Occipital lobe (tissue), 2 donors: ENCODE results near the gene ICAM5. TPM values are rescaled to one million over a fixed set of nuclear protein-coding genes. Genes with fewer than 3 reads are reported as not detected.
"Not testable (repeated sequence)": the region's sequence is repeated elsewhere in the genome, so short reads cannot be mapped to it uniquely, and the experiment has no call there.

ENCODE experiments used
- DNase-seq: peaks from one replicate; lab custom pipeline; 2025; lab: John Stamatoyannopoulos, UW
- total RNA-seq: library from RNA; depleted of rRNA; stranded (reverse); fragments of >200 nt; gene quantifications from one replicate; pipeline ENCODE4 v1.2.3, GENCODE V29; 2014

ICAM5 gene, protein sequence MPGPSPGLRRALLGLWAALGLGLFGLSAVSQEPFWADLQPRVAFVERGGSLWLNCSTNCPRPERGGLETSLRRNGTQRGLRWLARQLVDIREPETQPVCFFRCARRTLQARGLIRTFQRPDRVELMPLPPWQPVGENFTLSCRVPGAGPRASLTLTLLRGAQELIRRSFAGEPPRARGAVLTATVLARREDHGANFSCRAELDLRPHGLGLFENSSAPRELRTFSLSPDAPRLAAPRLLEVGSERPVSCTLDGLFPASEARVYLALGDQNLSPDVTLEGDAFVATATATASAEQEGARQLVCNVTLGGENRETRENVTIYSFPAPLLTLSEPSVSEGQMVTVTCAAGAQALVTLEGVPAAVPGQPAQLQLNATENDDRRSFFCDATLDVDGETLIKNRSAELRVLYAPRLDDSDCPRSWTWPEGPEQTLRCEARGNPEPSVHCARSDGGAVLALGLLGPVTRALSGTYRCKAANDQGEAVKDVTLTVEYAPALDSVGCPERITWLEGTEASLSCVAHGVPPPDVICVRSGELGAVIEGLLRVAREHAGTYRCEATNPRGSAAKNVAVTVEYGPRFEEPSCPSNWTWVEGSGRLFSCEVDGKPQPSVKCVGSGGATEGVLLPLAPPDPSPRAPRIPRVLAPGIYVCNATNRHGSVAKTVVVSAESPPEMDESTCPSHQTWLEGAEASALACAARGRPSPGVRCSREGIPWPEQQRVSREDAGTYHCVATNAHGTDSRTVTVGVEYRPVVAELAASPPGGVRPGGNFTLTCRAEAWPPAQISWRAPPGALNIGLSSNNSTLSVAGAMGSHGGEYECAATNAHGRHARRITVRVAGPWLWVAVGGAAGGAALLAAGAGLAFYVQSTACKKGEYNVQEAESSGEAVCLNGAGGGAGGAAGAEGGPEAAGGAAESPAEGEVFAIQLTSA
- 3.3 TPM for total RNA-seq

DNA sequence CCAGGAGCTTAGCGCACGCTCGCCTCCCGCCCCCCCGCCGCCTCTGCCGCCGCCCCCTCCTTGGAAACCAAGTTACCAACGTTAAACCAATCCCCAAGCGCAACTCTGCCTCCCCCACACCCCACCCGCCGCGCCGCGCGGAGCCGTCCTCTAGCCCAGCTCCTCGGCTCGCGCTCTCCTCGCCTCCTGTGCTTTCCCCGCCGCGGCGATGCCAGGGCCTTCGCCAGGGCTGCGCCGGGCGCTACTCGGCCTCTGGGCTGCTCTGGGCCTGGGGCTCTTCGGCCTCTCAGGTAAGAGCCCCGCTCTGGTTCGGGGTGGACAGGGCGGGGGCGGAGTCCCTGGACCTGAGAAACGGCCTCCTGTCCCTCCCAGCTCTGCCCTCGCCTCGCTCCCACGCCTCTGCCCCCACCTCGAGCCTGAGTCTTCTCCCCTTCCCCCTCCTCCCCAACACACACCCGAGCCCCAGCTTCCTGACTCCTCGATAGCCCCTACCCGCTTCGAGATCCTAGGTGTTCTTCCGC is at the start of gene ICAM5:
ICAM5 (plus strand) TSS at position 117 of the 521 bp plus-strand sequence; CDS start at position 209, 92 bp downstream.
- DNase-seq, result peak; percentile 54

DNA sequence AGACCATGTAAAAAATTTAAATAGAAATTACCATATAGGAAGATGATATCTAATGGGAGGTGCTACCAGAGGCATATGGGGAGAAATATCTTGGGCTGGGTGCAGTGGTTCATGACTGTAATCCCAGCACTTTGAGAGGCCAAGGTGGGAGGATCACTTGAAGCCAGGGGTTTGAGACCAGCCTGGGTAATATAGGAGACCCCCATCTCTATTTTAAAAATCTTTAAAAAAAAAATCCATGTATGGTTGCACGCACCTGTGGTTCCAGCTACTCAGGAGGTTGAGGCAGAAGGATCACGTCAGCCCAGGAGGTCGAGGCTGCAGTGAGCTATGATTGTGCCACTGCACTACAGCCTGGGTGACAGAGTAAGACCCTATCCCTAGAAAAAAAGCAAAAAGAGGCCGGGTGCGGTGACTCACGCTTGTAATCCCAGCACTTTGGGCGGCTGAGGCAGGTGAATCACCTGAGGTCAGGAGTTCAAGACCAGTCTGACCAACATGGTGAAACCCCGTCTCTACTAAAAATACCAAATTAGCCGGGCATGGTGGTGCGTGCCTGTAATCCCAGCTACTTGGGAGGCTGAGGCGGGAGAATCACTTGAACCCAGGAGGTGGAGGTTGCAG is 47.8 kb upstream of the ICAM5 start:
- DNase-seq, result not testable (repeated sequence)

DNA sequence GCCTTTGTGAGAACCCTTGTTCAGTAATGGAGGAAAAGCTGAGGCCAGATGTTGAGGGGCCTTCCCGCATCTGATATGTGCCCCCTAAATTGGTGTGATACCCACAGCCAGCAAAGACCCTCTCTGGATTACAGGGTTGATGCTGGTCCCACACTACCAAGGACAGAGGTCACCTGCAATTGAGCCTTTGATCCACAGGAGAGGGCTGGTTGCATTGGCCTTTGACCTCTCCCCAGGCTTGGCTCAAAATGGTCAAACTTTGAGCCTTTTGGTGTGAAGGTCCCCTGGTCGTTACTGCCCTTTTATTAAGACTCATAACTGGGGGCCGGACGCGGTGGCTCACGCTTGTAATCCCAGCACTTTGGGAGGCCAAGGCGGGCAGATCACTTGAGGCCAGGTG is 46.1 kb upstream of the ICAM5 start:
- DNase-seq, result no peak

DNA sequence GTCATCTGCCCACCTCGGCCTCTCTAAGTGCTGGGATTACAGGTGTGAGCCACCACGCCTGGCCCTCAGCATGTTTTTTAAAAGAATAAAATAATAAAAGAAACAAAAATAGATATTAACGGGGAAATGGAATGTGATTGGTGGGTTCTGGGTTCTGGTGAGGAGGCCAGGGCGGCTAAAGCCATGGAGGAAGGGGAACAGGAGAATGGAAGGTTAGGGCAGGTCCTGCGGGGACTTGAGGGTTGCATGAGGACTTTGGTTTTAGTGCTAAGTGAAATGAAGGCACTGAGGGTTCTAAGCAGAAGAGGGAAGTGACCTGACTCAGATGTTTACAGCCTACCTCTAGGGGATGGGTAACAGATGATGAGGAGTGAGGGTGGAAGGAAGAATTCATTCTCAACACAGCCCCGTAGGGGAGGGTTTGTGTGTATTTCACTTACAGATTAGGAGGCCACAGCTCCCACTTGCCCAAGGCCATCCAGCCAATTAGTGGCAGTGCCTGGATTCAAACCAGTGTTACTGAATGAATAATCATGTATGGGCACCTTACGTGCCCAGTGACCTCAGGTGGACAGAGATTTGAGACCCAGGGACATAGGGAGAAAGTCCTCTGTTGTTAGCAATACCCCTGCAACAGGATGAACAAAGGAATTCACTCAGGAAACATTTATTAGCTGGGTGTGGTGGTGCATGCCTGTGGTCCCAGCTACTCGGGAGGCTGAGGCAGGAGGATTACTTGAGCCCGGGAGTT is 44.4 kb upstream of the ICAM5 start:
- DNase-seq, result no peak

DNA sequence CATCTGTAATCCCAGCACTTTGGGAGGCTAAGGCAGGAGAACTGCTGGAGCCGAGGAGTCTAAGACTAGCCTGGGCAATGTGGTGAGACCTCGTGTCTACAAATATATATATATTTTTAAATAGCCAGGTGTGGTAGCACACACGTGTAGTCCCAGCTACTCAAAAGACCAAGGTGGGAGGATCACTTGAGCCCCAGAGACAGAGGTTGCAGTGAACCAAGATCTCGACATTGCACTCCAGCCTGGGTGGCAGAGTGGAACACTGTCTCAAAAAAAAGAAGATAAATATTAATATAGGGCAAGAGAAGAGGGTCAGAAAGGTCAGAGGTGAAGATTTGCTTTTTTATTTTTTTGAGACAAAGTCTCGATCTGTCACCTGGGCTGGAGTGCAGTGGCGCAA is 43.2 kb upstream of the ICAM5 start:
- no peak for DNase-seq

DNA sequence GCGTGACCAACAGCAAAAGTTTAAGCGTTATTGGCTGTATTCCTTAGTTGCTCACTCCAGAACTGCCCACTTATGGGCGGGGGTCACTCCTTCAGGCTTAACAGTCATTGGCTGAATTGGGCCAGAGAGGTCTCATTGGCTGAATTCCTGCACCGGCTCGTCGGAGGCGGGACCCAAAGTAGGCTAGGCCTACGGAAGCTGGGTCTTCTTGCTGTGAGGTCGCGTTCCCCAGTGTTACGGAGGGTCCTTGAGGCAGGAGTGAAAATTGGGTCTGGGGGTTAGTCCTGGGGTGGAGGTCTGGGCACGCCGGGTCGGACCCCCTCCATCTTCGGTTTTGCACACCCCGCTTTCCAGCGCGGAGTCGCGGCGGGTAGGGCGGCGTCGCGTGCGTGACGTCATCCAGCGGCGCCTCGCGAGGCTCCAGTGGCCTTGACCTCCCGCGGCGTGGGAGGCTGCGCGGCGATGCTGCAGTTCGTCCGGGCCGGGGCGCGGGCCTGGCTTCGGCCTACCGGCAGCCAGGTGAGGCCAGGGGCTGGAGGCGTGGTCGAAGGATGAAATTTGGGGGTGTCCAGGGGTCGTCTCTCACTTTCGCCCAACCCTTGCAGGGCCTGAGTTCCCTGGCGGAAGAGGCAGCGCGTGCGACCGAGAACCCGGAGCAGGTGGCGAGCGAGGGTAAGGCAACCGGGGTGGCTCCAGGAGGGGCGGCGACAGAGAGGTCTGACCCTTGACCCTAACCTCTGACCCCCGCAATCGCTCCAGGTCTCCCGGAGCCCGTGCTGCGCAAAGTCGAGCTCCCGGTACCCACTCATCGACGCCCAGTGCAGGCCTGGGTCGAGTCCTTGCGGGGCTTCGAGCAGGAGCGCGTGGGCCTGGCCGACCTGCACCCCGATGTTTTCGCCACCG is 37.7 kb upstream of the ICAM5 start, which contains the start of gene MRPL4:
MRPL4 (plus strand) TSS at position 423 of the 903 bp plus-strand sequence; CDS start at position 463, 40 bp downstream.
- peak; percentile 94 for DNase-seq

DNA sequence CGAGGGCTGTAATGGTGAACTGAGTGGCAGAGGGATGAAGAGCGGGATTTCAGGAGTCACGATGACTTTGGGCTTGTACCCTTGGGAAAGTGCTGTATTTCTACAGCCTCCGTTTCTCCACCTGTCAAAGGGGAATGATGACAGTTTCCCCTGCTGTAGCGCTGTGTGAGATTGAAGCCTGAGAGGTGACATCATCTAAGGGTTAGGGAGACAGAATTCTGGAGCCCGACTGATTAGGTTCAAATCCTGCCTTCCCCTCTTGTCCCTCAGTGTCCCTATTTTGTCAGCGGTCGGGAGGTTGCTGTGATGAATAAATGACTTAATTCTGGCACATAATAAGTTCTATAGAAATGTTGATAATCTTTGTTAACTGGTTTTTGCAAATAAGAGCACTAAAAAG is 37.0 kb upstream of the ICAM5 start:
- DNase-seq, result no peak

DNA sequence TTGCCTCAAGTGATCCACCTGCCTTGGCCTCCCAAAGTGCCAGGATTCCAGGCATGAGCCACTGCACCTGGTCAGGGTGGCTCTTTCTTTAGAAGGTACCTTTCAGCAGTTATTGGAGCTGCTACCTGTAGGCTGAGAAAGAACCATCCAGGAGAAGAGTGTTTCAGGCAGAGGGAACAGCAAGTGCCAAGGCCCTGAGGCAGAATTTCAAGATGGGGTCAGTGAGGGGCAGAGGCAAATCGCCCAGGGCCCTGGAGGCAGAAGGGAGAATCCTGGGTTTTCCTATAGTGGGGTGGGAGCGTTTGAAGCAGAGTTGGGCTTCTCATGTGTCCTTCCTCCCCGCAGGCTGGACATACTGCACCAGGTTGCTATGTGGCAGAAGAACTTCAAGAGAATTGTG is 35.5 kb upstream of the ICAM5 start:
- DNase-seq, result no peak

DNA sequence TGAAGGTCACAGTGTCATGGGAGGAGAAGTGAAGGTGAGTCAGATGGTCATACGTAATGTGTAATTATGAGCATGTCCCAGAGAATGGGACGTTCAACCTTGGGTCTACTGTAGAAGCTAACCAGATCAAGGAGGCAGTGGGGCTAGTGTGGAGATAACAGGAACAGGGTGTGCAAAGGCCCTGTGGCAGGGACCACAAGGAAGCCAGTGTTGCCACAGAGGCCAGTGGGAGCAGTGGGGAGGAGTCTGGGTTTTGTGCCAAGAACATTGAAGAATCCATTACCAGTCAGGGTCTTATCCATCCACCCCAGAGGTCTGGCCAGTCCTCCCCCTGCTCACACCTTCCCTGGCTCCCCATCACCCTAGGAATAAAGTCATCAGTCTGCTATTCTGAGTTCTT is 34.4 kb upstream of the ICAM5 start:
- no peak for DNase-seq

DNA sequence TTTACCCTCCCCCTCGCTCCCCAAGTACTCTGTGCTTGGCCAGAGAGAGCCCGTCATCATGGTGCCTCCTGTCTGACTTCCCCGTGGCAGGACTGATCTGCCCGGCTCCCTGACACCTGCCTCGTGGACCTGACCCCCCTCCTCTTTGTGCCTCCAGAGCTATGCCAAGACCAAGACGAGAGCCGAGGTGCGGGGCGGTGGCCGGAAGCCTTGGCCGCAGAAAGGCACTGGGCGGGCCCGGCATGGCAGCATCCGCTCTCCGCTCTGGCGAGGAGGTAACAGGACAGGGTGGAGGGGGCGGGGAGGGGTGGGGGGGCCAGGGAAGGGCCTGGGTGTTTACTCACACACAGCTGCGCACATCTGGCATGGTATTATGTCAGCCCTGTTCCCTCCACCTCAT is 33.2 kb upstream of the ICAM5 start:
- DNase-seq, result no peak

DNA sequence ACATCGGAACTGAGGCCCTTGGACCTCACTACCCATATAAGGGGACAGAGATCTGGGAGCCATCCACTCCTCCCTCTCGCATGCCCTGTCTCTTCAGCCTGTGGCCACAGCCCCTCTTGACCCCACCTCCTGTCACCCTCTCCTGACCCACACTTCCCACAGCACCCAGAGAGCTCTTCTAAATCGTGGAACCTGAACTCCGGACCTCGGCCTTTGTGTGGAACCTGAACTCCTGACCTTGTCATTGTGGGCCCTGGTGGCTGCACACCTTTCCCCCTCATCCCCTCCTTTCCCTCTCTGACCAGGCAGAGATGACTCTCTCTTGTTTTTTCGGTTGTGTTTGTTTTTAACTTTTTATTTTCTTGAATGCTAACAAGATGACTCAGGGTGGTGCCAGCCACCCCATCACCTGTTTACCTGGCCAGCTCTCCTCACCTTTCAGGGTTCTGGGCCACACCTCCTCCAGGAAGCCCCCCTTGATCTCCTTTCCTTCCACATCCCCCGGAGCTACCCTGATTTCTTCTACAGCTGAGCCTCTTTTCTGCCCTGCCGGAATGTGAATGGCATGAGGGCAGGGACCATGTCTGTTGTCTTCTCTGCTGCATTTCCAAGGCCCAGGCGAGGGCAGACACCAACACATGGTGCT is 32.7 kb upstream of the ICAM5 start:
- DNase-seq, result no peak

DNA sequence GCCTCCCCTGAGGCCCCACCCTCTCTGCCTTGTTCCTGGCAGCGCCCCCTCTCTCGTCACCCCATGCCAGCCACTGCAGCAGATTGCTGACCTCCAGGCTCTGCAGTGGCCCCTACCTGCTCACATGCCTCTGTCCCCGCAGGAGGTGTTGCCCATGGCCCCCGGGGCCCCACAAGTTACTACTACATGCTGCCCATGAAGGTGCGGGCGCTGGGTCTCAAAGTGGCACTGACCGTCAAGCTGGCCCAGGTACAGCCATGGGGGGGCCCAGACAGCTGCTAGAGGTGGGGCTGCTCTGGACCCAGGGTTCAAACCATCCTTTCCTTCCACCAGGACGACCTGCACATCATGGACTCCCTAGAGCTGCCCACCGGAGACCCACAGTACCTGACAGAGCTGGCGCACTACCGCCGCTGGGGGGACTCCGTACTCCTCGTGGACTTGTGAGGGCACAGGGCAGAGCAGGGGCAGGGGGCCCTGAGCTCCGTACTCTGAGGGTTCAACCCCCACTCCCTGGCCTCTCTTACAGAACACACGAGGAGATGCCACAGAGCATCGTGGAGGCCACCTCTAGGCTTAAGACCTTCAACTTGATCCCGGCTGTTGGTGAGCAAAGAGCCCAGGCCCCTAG is 31.6 kb upstream of the ICAM5 start:
- no peak for DNase-seq

DNA sequence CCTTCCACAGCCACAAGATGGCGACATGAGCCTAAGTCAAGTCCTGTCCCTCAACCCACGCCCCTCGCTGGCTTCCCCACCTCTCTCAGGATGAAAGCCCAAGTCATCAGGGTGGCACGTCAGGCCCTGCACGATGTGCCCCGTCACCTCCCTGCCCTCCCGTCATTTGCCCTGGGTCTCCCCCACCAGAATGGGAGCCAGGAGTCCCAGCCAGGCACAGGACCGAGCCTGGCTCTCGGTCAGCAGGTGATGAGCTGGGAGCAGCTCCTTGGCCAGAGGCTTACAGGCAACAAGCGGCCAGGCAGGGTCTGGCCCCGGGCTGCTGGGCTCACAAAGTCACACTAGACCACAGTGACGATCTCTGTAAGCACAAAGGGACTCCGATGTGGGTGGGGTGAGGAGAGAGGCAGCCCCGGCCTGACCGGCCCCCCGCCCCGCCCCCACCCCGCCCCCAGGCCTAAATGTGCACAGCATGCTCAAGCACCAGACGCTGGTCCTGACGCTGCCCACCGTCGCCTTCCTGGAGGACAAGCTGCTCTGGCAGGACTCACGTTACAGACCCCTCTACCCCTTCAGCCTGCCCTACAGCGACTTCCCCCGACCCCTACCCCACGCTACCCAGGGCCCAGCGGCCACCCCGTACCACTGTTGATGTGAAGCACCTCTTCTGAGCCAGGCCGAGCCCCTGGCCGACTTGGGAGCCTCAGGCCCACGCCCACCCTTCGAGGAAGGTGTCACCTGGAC is 30.4 kb upstream of the ICAM5 start:
- no peak for DNase-seq

DNA sequence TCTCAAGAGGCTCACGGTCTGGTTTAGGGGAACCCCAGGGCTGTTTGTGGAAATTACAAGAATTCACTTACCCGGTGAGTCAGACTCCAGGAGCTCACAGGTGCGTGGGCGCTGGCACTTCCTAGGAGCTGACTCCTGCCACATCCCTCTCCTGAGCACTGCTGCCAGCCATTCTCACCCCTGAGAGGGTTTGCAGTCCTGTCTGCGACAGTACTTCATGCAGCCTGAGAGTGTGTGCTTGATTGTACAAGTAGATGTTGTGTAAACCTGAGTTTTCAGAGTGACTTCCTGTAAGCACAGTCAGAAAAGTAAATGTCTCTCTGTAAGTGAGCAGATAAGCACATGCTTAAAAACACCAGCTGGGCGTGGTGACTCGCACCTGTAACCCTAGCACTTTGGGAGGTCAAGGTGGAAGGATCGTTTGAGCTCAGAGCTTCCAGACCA is 29.6 kb upstream of the ICAM5 start:
- DNase-seq, result peak; percentile 20

DNA sequence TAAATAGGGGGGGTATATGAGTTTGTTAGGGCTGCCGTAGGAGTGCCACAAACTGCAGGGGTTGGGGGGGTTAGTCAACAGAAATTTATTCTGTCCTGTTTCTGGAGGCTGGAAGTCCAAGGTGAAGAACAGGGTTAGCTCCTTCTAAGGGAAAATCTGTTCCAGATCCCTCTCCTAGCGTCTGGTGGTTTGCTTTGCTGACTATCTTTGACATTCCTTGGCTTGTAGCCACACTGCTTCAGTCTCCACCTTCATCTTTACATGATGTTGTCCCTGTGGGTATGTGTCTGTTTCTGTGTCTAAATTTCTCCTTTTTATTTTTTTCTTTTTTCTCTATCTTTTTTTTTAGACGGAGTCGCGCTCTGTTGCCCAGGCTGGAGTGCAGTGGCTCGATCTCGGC is 27.0 kb upstream of the ICAM5 start:
- DNase-seq, result no peak

DNA sequence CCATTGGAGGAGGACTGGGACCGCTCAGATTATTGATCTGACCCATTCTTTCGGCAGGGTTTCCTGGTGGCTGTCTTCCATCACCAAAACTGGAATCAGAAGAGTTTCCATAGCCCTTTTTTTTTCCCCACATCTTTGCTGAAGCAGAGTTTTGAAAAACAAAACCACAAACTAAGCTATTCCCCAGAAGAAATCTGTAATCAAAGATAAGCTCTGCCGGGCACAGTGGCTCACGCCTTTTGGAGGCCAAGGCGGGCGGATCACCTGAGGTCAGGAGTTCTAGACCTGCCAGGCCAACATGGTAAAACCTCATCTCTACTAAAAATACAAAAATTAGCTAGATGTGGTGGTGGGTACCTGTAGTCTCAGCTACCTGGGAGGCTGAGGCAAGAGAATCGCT is 23.0 kb upstream of the ICAM5 start:
- DNase-seq, result no peak

DNA sequence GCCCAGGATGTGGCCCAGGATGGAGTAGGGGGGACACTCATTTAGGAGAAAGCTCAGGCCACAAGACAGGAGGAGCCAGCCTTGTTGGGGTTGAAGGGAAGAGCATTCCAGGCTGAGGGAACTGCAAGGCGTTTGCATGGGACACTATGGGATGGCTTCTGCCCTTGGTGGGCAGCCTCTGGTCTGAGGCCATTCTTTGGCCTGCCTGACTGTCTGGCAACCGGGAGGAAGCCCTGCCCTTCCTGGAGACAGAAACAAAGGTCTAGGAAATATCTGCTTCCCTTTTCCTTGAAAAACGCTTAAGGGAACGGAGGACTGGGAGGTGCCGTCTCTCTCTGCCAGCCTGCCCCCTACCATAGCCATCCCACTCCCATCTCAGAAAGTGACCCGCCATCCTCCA is 21.7 kb upstream of the ICAM5 start:
- no peak for DNase-seq
